HS-5 (cell line): Measurements from ENCODE around the gene ABCB10.
"Not testable (repeated sequence)": the region's sequence is repeated elsewhere in the genome, so short reads cannot be mapped to it uniquely, and the experiment has no call there.

Experiments used
- DNase-seq: peaks from one replicate; pipeline ENCODE4 v3.0.0-alpha.2; 2012; ENCODE audit warnings: low read depth

Gene ABCB10

DNA sequence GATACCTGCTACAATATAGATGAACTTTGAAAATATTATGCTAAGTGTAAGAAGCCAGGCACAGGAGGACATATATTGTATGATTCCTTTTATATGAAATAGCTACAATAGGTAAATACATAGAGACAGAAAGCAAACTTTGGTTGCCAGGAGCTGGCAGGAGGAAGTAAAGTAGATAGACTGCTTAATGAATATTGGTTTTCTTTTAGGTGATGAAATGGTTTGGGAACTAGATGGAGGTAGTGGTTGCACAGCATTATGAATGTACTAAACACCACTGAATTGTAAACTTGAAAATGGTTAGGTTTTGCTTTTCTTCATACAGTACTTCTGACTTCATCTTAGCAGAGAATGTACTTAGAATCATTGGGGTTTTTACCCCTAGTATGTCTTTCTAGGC, 21.5 kb downstream of the ABCB10 start:
- no peak for DNase-seq

DNA sequence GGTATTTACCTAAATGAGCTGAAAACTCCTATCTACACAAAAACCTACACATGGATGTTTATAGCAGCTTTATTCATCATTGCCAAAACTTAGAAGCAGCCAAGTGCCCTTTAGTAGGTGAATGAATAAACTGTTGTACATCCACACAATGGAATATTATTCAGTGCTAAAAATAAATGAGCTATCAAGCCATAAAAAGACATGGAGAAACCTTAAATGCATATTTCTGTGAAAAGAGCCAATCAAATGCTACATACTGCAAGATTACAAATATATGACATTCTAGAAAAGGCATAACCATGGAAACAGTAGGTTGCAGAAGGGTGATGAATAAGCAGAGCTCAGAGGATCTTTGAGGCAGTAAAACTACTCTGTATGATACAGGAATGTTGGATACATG, 23.3 kb downstream of the ABCB10 start:
- no peak for DNase-seq

DNA sequence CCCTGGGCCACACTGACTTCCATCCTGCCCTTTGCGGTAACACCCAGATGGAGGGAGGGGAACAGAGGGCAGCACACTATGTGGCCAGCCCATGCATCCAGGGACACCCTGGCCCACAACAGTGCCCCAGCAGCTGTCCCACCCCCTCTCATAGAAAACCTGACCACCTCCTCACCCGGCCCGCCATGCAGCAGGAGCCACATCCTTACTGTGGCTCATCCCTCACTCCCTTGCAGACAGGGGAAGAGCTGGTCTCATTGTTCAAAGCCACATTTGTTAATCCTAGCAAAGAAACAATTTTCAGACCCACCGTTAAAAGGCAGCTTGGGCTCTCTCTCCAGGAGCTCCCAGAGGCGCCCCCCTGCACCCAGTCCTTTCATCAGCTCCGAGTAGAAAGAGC, 27.2 kb downstream of the ABCB10 start:
- DNase-seq: no peak

DNA sequence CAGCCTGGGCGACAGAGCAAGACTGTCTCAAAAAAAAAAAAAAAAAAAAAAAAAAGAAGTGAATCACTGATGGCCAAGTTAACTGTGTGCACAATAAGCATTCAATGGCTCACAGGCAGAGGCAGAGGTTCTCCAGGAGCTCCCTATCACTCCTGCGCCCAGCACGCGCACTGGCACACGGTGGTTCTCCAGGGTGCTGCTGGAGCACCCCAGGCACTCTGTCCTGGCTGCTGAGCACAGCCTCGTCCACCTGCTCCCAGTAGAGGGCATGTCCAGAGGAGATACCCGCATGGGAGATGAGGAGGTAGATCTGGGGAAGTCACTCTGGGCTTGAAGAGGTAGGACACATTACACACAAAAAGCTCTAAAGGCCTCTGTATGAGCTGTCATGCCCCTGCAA, 28.9 kb downstream of the ABCB10 start:
- no peak for DNase-seq

DNA sequence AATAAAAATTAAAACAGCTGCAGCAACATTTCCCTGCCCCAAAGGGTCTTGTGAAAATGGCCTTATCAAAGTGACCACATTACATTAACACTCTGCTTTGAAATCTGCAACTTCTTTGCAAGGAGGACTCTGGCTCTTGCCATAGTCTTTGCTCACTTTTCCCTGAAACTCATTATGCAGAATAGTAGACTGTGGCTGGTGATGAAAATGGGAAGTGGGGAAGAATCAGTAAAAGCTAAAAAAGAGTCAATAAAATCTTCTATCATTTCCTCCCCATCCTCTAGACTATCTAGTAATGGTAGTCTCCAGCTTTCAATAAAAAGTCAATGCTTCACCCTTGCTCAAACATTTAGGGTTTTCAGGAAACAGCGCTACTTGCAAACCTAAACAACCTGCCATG, 31.8 kb downstream of the ABCB10 start:
- no peak for DNase-seq

DNA sequence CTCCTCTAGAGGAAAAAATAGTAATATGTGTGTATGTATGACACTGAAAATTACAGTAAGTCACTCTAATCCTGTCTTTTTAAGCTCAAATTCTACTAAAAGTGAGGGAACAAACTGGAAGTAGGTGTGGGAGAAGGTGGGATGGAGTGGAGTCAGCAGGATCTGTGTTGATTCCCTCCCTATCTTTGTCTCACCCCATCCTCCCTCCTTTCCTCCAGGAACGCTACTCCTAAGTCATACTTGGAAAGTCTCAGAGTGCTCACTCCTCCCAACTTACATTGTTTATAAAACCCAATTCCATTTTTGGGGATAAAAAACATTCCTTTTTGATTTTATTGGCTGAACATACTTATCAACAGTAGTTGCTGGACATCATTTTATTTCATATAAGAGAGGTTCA, 35.5 kb downstream of the ABCB10 start:
- DNase-seq: no peak

DNA sequence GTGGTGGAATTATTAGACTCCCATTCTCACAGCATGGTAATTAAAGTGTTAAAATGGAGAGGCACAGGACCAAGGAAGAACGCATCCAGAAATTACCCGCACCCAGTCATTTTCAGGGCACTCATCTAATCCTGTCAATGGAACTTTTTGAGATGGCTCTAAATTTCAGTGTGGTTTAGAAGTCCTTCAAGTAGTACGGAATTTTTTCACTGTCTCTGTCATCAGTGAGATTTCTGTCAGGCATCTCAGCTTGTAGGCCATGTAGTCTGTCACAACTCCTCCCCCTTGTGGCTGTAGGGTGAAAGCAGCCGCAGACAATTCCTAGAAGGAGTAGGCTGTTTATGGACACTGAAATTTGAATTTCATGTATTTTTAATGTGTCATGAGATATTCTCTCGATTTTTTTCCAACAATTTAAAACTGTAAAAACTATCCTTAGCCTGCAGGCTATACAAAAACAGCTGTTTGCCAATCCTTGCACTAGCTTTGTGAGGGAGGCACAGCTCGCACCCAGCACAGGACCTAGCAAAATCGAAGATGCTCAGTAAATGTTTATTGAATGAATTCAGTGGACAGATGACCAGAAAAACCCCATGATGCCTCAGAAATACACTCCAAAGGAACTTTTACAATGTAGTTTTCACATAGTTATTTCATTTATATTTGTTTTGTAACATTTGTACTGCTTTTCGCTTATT, 43.8 kb downstream of the ABCB10 start:
- peak; percentile 38 for DNase-seq

DNA sequence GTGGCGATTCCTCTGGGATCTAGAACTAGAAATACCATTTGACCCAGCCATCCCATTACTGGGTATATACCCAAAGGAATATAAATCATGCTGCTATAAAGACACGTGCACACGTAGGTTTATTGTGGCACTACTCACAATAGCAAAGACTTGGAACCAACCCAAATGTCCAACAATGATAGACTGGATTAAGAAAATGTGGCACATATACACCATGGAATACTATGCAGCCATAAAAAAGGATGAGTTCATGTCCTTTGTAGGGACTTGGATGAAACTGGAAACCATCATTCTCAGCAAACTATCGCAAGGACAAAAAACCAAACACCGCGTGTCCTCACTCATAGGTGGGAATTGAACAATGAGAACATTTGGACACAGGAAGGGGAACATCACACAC, 46.9 kb downstream of the ABCB10 start:
- not testable (repeated sequence) for DNase-seq

DNA sequence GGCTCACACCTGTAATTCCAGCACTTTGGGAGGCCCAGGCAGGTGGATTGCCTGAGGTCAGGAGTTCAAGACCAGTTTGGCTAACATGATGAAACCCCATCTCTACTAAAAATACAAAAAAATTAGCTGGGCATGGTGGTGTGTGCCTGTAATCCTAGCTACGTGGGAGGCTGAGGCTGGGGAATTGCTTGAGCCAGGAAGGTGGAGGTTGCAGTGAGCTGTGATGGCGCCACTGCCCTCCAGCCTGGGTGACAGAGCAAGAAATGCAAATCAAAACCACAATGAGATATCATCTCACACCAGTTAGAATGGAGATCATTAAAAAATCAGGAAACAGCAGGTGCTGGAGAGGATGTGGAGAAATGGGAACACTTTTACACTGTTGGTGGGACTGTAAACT, 47.3 kb downstream of the ABCB10 start:
- DNase-seq: not testable (repeated sequence)

DNA sequence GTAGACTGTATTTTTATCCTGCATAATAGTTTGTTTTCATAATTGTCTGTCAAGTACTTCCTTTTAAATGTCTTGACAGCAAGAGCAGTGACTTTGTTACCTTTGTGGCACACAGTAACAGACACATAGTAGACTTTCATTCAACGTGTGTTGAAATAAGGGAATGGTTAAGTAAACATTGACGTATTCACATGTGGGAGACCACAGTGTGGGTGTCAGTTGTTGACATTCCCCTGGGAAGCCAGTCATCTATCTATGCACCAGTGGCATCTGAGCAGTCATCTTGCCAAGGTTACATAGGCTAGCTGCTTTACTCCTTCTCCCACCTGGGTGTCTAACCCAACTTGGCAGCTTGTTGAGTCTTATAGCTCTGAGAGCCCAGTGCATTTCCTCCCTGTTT, 48.9 kb downstream of the ABCB10 start:
- DNase-seq: no peak

DNA sequence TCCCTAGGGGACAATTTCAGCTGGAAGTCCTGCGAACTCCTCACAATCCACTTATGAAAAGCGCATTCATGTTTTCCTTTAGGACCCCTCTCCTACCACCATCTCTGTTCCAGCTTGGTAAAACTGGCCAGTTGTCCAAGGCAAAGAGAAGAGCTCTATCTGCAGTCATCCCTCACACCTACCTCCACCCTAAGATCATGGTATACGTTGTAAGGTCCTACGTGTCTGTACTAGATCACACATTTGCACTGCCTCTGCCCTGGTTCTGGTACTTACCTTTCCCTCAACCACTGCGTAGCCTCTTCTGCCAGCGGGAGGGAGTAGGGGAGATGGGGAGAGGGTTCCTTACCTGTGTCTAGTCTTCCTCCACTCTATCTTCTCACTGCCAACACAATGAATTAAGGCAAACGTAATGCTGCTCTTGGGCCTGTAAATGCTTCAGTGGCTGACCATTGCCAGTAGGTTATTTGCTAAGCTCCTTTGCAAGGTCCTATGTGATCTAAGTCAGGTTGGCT, 49.6 kb downstream of the ABCB10 start:
- no peak for DNase-seq

DNA sequence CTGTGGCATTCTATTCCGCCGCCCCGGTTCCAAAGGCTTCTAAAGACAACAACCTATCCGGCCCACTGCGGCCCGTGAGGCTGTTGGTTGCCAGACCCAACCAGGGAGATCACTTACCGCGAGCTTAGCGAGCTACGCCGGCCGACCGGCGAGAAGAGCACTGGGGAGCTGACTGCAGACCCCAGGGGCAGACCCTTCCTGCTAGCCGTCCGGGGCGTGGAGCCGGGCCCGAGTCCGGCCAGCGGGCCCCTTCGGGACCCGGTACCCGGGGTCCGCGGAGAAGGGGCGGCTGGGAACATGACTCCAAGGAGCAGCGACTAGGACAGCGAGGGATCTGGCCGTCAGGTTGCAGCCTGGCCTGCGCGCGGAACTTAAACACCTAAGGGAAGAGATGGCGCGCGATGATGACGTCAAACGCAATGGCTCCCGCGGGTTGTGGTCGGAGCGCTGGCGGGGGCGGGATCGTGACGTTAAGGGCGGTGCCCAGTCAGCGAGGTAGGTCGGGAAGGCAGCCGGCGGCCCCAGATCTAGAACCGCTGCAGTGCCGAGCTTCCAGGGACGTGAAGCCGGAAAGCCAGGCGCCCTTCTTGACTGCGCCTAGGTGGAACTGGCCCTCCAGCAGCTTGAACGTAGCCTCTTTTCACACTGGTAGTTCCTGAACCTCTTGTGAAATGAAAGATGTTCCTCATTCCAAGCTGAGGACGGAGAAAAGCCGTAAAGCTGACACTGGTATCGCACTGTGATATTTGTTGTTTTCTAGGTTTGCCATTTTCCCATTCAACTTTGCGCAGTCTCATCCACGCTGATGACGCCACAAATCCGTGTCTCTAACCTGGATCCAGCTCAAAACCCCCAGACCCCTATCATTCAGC, 50.3 kb downstream of the ABCB10 start, which contains the start of gene NUP133:
Gene NUP133 (minus strand): TSS at position 391 of the 872 bp plus-strand sequence. CDS start 92 bp downstream, at position 299.
- DNase-seq: peak; percentile 81

DNA sequence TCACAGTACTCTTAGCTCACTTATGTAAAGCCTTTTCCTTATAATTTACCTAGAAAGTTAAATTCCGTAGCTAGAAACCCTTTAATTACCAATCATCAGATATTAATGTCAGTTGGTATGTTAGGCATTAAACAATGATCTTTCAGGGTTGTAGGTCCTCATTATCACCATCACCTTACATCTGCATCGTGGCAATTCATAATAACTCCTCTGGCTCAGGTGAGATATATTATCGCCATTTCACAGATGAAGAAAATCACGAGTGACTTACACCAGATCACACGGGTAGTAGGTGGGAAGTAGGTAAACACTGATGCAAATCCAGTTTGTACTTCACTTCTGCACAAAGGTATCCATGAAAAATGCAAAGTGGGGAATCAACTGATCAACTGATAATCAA, 51.0 kb downstream of the ABCB10 start:
- DNase-seq: no peak

DNA sequence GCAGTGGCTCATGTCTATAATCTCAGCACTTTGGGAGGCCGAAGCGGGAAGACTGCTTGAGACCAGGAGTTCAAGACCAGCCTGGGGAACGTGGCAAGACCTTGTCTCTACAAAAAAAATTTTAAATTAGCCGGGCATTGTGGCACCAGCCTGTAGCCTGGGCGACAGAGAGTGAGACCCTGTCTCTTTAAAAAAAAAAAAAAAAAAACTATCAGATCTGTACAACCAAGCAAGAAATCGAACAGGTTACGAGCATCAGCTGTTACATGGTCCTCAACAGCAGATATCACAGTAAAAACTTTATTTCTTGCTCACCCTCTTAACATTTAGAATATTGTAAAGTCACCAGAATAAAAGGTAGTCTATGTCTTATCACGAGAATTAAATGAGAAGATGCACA, 51.9 kb downstream of the ABCB10 start:
- DNase-seq: no peak

DNA sequence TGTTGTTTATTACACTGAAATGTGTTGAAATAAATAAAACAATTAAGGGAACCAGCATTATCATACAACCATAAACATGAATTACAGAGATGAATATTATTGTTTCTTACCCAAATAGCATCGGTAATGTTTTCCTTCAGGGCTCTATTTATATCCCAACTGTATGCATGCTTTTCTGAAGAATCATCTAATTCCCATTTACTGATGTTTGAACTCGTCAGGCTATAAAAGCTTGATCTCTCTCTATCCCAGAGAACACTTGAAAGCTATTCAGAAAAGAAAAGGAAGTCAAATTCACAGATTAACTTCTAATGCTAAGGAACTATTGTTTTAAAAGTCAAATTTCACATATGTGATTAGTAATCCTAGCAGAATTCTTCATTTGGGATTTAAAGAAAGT, 62.7 kb downstream of the ABCB10 start:
- no peak for DNase-seq

DNA sequence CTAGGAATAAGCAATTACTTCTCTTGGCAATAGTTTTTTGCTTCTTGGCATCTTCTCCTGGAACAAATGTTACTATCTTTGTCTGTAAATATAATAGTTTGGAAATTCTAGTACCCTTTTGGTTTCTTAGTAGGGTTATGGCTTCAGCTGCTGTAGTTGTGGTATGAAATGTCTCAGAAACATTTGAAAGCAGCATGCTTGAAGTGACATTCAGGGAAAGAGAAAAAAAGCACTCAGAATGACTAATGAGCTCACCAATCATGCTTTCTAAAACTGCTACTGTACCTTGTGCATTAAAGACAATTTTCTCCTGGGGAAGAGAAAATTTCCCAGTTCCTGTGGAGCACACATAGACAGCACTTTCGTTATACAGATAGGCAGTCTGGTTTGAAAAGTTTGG, 71.3 kb downstream of the ABCB10 start:
- no peak for DNase-seq

DNA sequence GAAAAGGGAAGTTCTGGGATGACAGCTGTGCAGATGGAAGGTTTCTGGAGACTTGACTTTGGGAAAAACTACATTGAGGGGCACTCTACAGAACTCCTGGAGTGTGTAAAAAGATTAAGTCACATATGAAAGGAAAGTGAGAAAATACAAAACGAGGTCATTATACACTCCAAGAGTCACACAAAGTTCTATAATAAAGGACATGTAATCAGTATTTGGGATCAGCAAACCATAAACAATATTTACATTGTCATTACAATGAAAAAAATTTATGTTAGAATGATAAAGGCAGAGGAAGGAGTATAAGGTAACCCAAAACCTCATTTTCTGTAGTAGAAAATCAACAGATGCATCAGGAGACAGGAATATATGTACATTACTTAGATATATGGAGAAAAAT, 73.2 kb downstream of the ABCB10 start:
- no peak for DNase-seq

DNA sequence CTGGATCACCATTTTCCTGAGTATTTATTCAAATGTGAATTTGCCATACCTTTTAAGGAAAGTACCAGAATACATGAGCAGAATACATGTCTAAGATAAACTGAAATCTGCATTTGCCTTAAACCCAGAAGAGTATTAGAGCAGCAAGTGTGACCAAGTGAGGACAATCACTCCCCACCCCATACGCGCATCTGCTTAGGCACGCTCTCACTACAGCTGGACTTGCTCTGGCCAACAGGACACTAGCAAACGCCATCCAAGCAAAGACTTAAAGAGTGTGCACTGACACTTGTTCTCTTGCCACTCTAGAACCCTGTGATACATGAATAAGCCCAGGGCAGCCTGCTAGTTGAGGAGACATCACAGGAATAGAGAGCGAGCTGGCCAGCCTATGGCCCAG, 76.0 kb downstream of the ABCB10 start:
- no peak for DNase-seq

DNA sequence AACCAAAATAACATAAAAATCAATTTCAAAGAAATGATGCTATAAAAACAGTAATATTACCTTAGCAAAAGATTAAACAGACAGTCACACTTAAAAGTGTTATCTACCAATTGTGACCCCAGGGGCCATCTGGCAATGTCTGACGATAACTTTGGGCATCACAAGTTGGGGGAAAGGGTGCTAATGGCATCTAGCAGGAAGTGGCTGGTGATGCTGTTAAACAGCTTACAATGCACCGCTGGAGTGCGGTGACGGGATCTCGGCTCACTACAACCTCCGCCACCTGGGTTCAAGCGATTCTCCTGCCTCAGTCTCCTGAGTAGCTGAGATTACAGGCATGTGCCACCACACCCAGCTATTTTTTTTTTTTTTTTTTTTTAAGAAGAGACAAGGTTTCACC, 78.0 kb downstream of the ABCB10 start:
- no peak for DNase-seq

DNA sequence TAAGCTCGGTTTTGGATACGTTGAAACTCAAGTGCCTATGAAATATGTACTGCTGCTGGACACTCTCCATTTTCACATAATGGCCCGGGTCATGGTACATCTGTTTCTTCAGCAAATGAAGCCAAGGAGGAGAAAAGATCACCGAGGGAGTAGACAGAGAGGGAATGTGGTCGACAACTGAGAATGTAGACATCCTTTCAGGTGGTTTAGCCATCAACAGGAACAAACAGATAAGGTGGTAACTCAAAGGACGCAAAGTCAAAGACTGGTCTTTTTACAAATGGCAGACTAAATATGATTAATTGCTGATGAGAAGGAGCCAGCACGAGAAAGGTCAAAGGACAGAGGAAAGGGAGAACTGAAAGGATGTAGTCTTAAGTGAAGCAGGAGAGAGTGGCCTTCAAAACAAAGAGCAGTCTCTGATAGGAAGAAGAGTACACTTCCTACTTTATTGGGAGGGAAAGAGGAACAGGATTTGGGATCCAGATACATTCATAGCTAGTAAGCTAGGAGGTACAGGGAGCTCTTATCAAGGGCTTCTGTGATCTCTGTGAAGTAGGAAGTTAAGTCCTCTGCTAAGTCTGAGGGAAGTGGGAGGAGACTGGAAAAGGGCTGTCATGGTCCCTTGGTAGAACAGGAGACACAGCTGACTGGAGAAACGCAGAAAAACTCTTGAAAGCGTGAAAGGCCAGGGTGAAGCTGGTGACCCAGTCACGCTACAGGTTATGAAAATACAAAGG, 78.7 kb downstream of the ABCB10 start:
- DNase-seq: no peak

DNA sequence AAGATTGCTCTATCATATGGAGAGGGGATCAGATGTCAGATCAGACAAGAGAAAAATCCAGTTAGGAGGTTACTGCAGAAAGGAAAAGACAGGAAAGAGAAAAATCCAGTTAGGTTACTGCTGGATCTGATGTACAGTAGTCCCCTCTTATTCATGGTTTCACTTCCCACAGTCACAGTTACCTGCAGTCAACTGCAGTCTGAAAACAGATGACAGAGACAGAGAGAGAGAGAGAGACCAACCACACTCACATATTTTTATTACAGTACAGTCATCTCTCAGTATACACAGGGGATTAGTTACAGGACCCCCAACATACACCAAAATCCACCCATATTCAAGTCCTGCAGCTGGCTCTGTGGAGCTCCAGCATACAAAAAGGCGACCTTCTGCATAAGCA, 79.7 kb downstream of the ABCB10 start:
- no peak for DNase-seq

DNA sequence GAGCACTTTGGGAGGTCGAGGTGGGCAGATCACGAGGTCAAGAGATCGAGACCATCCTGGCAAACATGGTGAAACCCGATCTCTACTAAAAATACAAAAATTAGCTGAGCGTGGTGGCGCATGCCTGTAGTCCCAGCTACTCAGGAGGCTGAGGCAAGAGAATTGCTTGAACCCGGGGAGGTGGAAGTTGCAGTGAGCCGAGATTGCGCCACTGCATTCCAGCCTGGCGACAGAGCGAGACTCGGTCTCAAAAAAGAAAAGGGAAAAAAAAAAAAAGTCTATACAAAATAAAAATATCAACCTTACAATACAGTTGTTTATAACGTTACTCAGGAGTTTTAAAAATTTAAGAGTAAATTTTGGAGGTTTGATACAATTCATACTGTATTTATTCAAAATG, 82.6 kb downstream of the ABCB10 start:
- not testable (repeated sequence) for DNase-seq

DNA sequence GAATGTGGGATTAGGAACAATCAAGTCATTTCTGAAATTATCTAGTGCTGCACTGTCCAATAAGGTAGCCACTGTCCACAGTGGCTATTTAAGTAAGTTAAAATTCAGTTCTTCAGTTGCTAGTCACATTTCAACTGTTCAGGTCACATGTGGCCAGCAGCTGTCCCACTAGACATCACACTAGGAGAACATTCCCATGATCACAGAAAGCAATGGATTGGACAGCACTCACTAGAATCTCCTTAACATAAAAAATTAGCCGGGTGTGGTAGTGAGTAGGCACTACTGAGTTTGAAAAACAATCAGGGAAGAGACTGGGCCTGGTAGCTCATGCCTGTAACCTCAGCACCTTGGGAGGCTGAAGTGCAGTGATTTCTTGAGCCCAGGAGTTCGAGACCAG, 84.0 kb downstream of the ABCB10 start:
- DNase-seq: no peak
